GM23248 (cell line): ENCODE measurements around the gene CADPS. TPM values are rescaled to one million over a fixed set of nuclear protein-coding genes. Genes with fewer than 3 reads are reported as not detected.

Experiments
- DNase-seq: peaks from one replicate; pipeline ENCODE4 v3.0.0-alpha.2; 2015
- H2AFZ ChIP-seq: fragments of 200-600 bp; sonication (generic); 2 replicates; pipeline ENCODE4 v1.6.1; 2016; ENCODE audit warnings: antibody characterized with exemption
- H3F3A ChIP-seq: fragments of 200-600 bp; sonication (generic); 2 replicates; pipeline ENCODE4 v1.6.1; 2016; ENCODE audit warnings: mild to moderate bottlenecking, antibody characterized with exemption, mixed run types; ENCODE audit not compliant: insufficient read depth
- H3K27ac ChIP-seq: fragments of 200-600 bp; sonication (generic); 2 replicates; pipeline ENCODE4 v1.5.1; 2016; ENCODE audit warnings: mild to moderate bottlenecking
- H3K27me3 ChIP-seq: fragments of 200-600 bp; sonication (generic); replicated peaks from 2 replicates; pipeline ENCODE4 v1.6.1; 2016; ENCODE audit warnings: mild to moderate bottlenecking; ENCODE audit not compliant: insufficient read depth
- H3K36me3 ChIP-seq: fragments of 200-600 bp; sonication (generic); 2 replicates; pipeline ENCODE4 v1.6.1; 2016; ENCODE audit warnings: low read depth, mild to moderate bottlenecking
- H3K4me1 ChIP-seq: fragments of 200-600 bp; sonication (generic); 2 replicates; pipeline ENCODE4 v1.6.1; 2016; ENCODE audit warnings: mild to moderate bottlenecking; ENCODE audit not compliant: insufficient read depth
- H3K4me2 ChIP-seq: fragments of 200-600 bp; sonication (generic); one replicate; pipeline ENCODE4 v1.6.1; 2016; ENCODE audit warnings: mild to moderate bottlenecking; ENCODE audit not compliant: unreplicated experiment
- H3K4me3 ChIP-seq: fragments of 200-600 bp; sonication (generic); 2 replicates; pipeline ENCODE4 v1.5.1; 2016; ENCODE audit warnings: mild to moderate bottlenecking
- H3K79me2 ChIP-seq: fragments of 200-600 bp; sonication (generic); 2 replicates; pipeline ENCODE4 v1.6.1; 2016; ENCODE audit warnings: mild to moderate bottlenecking; ENCODE audit not compliant: insufficient read depth
- H3K9ac ChIP-seq: fragments of 200-600 bp; sonication (generic); 2 replicates; pipeline ENCODE4 v1.6.1; 2016; ENCODE audit warnings: mild to moderate bottlenecking
- H3K9me2 ChIP-seq: fragments of 200-600 bp; sonication (generic); 2 replicates; pipeline ENCODE4 v1.6.1; 2016; ENCODE audit warnings: mixed run types, mild to moderate bottlenecking, moderate library complexity; ENCODE audit not compliant: insufficient read depth
- H3K9me3 ChIP-seq: fragments of 200-600 bp; sonication (generic); one replicate; pipeline ENCODE4 v1.6.1; 2017; ENCODE audit warnings: low read depth
- H4K20me1 ChIP-seq: fragments of 200-600 bp; sonication (generic); 2 replicates; pipeline ENCODE4 v1.6.0; 2016; ENCODE audit not compliant: insufficient read depth
- EZH2 ChIP-seq: fragments of 200-600 bp; sonication (generic); IDR thresholded peaks from 2 replicates; pipeline ENCODE4 v1.6.1; 2018; ENCODE audit warnings: antibody characterized with exemption, mild to moderate bottlenecking; ENCODE audit not compliant: insufficient read depth, poor library complexity, severe bottlenecking
- EZH2phosphoT487 ChIP-seq: fragments of 200-600 bp; sonication (generic); IDR thresholded peaks from 2 replicates; pipeline ENCODE4 v1.6.1; 2018; ENCODE audit warnings: antibody characterized with exemption, moderate library complexity, mild to moderate bottlenecking, low read depth; ENCODE audit not compliant: insufficient read depth
- WGBS, 2 experiments: methylation state at CpG; one replicate each; pipeline ENCODE4 v1.1.6; 2015 to 2017; ENCODE audit warnings: low lambda C conversion rate in 2 of 2, low coverage in 1 of 2; ENCODE audit errors: missing lambda C conversion rate in 2 of 2; 5-methylcytosine and 5-hydroxymethylcytosine counted together
- in situ Hi-C: fragments of 300-500 bp; cut with MboI; formaldehyde crosslinking; loops from 2 replicates; pipeline ENCODE4 v1.15.0; 2020
- polyA plus RNA-seq: library from polyadenylated mRNA; unstranded; fragments of >200 nt; fragmentation: Nextera tagmentation; extraction: Ambion mirVana; gene quantifications from 2 replicates; pipeline ENCODE4 v1.2.1, GENCODE V29; 2016
- total RNA-seq: library from RNA; depleted of rRNA; stranded (reverse); fragments of >200 nt; shearing (Covaris generic); gene quantifications from 2 replicates; pipeline ENCODE4 v1.2.3, GENCODE V29; 2014

CADPS gene
- total and polyA plus RNA-seq, 2 experiments from 2014 or later, result 3.0 to 4.1 TPM

DNA sequence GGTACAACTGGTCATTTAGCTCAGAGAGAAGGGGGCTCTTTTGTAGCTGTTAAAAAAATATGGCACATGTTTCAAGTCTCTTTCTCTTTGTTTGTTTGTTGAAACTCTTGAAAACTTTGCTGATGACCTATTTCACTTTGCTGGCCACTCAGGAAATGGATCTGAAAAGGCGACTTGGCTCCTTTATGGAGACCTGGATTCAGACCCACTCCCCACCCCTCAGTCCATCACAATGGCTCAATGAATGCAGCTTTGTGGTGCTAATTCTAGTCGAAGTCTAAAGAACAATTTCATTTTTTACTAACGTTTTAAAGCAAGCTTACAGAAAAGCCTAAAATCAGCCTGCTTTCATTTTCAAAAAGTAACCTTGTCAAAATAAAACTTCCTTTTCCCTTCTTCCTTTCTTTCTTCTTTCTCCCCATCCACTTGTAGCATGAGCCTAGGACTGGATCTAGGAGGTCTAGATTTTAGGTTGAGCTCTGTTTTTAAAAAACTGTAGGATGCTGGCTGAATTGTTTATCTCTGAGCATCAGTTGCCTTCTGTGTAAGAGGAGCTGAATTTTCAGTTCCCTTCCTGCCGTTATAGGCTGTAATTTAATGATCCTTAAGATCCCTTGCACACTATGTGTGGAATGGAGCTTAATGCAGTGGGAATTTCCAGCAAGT lies 336.4 kb downstream of the CADPS start:
- no peak overlapping the region for H3K27ac ChIP-seq
- WGBS, 2 experiments, result 40 to 47% methylated on average over 4 of the region's 4 CpGs
- H3K4me2 ChIP-seq, result no peak overlapping the region

DNA sequence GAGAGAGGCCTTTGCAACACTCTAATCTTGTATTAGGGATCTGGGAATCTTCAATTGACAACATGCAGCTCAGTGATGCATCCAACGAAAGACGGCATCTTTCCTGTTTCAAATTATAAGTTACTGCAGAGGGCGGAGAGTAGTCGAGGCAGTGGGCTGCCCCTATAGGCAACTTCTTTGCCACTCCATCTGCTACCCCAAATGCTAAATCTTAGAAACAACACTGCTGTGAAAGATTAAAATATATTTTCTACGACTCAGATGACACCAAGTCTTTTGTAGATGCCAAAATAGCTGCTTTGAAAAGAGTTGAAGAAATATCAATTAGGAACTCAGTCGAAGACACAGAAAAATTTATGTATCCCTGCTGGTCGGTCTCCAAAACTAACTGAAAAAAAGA lies 340.9 kb downstream of the CADPS start:
- Histone ChIP-seq H3K4me1 (no peaks in the 10 kb centered on the region), H3K4me3 (no peak overlapping the region), H3K36me3 (no peaks in the 10 kb centered on the region), H3F3A (no peaks in the 10 kb centered on the region), H3K79me2 (no peaks in the 10 kb centered on the region), H2AFZ (no peak overlapping the region), H3K27ac (no peak overlapping the region), H3K4me2 (no peak overlapping the region), H3K9me3 (no peaks in the 10 kb centered on the region), H3K27me3 (no peaks in the 10 kb centered on the region), H4K20me1 (no peaks in the 10 kb centered on the region), H3K9me2 (no peaks in the 10 kb centered on the region), H3K9ac (no peak overlapping the region)
- in situ Hi-C loops, result no loop called here
- WGBS, 2 experiments, result 25 to 31% methylated on average over 7 of the region's 7 CpGs
- TF ChIP-seq EZH2 (no peak), EZH2phosphoT487 (no peak)
- no peak for DNase-seq

More for the DNA sequence above, 336.4 kb downstream of the CADPS start:
- no peaks in the 10 kb centered on the region for H3K27me3 ChIP-seq
- no peaks in the 10 kb centered on the region for H3F3A ChIP-seq
- H4K20me1 ChIP-seq, result no peaks in the 10 kb centered on the region
- no peaks in the 10 kb centered on the region for H3K79me2 ChIP-seq
- H3K9me2 ChIP-seq, result no peaks in the 10 kb centered on the region
- H3K9me3 ChIP-seq, result no peaks in the 10 kb centered on the region
- no peak overlapping the region for H3K9ac ChIP-seq
- no peaks in the 10 kb centered on the region for H3K36me3 ChIP-seq
- TF ChIP-seq EZH2phosphoT487 (no peak), EZH2 (no peak)
- no peaks in the 10 kb centered on the region for H3K4me1 ChIP-seq
- no peak overlapping the region for H2AFZ ChIP-seq
- in situ Hi-C loops, result no loop called here
- H3K4me3 ChIP-seq, result no peak overlapping the region
- no peak for DNase-seq

DNA sequence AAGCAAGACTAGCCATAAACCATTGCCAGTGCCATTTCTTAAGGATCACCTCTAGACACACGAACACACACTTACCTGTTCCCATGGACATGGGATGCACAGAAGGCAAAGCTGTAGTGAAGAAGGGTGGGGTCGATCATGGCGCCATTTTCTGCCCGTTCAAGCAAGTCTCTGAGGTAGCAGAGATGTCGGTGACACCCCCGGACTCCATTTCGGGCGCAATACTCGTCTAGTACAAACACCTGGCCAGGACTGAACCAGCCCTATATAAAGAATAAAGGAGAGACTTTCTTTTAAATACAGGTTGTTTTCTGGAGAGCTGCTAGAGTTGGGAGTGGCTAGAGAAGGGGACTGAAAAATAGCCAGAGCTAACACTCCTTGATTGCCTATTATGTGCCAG lies 342.4 kb downstream of the CADPS start:
- no peak for DNase-seq
- no peaks in the 10 kb centered on the region for H3K36me3 ChIP-seq
- no peaks in the 10 kb centered on the region for H4K20me1 ChIP-seq
- H3K9ac ChIP-seq, result no peak overlapping the region
- H3F3A ChIP-seq, result no peaks in the 10 kb centered on the region
- 88 to 89% methylated on average over 9 of the region's 9 CpGs for WGBS, 2 experiments
- no peak overlapping the region for H2AFZ ChIP-seq
- no peaks in the 10 kb centered on the region for H3K9me3 ChIP-seq
- in situ Hi-C loops, result no loop called here
- H3K4me2 ChIP-seq, result no peak overlapping the region
- no peak overlapping the region for H3K27ac ChIP-seq
- no peaks in the 10 kb centered on the region for H3K27me3 ChIP-seq
- no peak overlapping the region for H3K4me3 ChIP-seq
- no peaks in the 10 kb centered on the region for H3K9me2 ChIP-seq
- H3K79me2 ChIP-seq, result no peaks in the 10 kb centered on the region
- TF ChIP-seq EZH2phosphoT487 (no peak), EZH2 (no peak)
- no peaks in the 10 kb centered on the region for H3K4me1 ChIP-seq

DNA sequence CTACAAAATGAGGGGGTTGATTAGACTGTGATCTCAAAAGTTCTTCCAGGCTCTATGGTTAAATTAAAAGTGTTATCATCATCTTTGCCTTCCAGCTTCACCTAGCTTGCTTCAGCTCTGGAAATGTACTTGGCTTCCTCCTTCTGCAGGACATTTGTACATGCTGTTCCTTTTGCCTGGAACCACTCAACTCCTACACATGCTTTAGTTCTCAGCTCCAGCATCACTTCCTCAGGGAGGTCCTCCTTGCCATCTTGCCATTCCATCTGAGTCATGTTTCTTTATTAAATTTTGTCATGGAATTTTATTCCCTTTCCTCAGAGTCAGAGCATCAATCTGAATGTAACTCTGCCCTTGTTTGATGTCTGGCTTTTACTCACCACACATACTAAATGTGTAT lies 343.2 kb downstream of the CADPS start:
- in situ Hi-C loops, result no loop called here
- Histone ChIP-seq H3K27ac (no peak overlapping the region), H3K4me2 (no peak overlapping the region), H3K27me3 (no peaks in the 10 kb centered on the region), H3K79me2 (no peaks in the 10 kb centered on the region), H3K9me3 (no peaks in the 10 kb centered on the region), H3K36me3 (no peaks in the 10 kb centered on the region), H3K4me1 (no peaks in the 10 kb centered on the region), H3F3A (no peaks in the 10 kb centered on the region), H3K9me2 (no peaks in the 10 kb centered on the region), H3K4me3 (no peak overlapping the region), H4K20me1 (no peaks in the 10 kb centered on the region), H3K9ac (no peak overlapping the region), H2AFZ (no peak overlapping the region)
- no peak for TF ChIP-seq EZH2phosphoT487
- no peak for TF ChIP-seq EZH2
- no peak for DNase-seq

DNA sequence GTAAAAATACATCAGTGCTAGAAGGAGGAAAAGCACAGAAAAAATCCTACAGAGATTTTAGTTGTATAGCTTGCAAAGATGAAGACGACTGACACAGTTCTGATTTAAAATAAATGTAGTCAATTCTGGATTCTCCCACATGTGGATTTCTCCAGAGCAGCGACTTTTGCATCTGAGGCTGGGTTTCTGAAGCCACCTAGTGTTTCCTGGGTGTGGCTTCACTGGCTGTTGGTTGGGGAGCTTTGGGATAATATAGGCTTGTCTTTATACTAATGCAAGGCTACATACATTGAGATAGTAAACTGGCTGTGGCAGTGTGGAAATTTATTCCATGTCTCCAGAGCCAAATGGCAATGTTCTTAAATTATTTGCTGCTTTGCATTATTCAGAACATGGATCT lies 343.7 kb downstream of the CADPS start:
- Histone ChIP-seq H3K36me3 (no peaks in the 10 kb centered on the region), H2AFZ (no peak overlapping the region), H3K79me2 (no peaks in the 10 kb centered on the region), H3K9me3 (no peaks in the 10 kb centered on the region), H3K9me2 (no peaks in the 10 kb centered on the region), H4K20me1 (no peaks in the 10 kb centered on the region), H3K4me1 (no peaks in the 10 kb centered on the region), H3K4me2 (no peak overlapping the region), H3K9ac (no peak overlapping the region), H3K27ac (no peak overlapping the region), H3K4me3 (no peak overlapping the region), H3F3A (no peaks in the 10 kb centered on the region), H3K27me3 (no peaks in the 10 kb centered on the region)
- WGBS, 2 experiments, result 67 to 71% methylated on average over 2 of the region's 2 CpGs
- no peak for DNase-seq
- TF ChIP-seq EZH2phosphoT487 (no peak), EZH2 (no peak)
- in situ Hi-C loops, result no loop called here
